Activated naive CD4-positive, alpha-beta T cell treated with anti-CD3 and anti-CD28 coated beads, Interleukin-2, amount 50 U/mL, for 24 hours (primary cell): Measurements from ENCODE around the gene NOA1.
"Not testable (repeated sequence)": the region's sequence is repeated elsewhere in the genome, so short reads cannot be mapped to it uniquely, and the experiment has no call there.

Experiments used
- H3K27ac Mint-ChIP-seq: one replicate; pipeline ENCODE4 v1.8.0; 2021; ENCODE audit warnings: mild to moderate bottlenecking, mixed read lengths
- H3K27me3 Mint-ChIP-seq: one replicate; pipeline ENCODE4 v1.8.0; 2021; ENCODE audit warnings: mixed read lengths
- H3K36me3 Mint-ChIP-seq: one replicate; pipeline ENCODE4 v1.8.0; 2021; ENCODE audit warnings: mixed read lengths
- H3K4me1 Mint-ChIP-seq: one replicate; pipeline ENCODE4 v1.8.0; 2021; ENCODE audit warnings: mixed read lengths
- H3K4me3 Mint-ChIP-seq: one replicate; pipeline ENCODE4 v1.8.0; 2021; ENCODE audit warnings: mild to moderate bottlenecking, mixed read lengths
- H3K9me3 Mint-ChIP-seq: one replicate; pipeline ENCODE4 v1.8.0; 2021; ENCODE audit warnings: mixed read lengths

The NOA1 gene

GRCh38 chr4:56927196-56927595, 50.2 kb downstream of the NOA1 start:
- Mint-ChIP-seq H3K36me3 (peaks cover 23% of the 10 kb centered on the region), H3K4me1 (peaks cover 30% of the 10 kb centered on the region), H3K9me3 (no peaks in the 10 kb centered on the region), H3K27ac (no peak overlapping the region), H3K4me3 (no peak overlapping the region), H3K27me3 (no peaks in the 10 kb centered on the region)

- H3K27me3 Mint-ChIP-seq, H3K9me3 Mint-ChIP-seq, H3K27ac Mint-ChIP-seq, H3K4me3 Mint-ChIP-seq, H3K36me3 Mint-ChIP-seq: not testable (repeated sequence)
- peaks cover 62% of the 10 kb centered on the region for H3K4me1 Mint-ChIP-seq
Observed at GRCh38 chr4:56914977-56915376, 62.4 kb downstream of the NOA1 start.

- H3K36me3 Mint-ChIP-seq = peaks cover 9% of the 10 kb centered on the region
- H3K9me3 Mint-ChIP-seq = no peaks in the 10 kb centered on the region
- H3K4me1 Mint-ChIP-seq = peaks cover 65% of the 10 kb centered on the region
- H3K27me3 Mint-ChIP-seq = no peaks in the 10 kb centered on the region
- H3K4me3 Mint-ChIP-seq = no peak overlapping the region
- no peak overlapping the region for H3K27ac Mint-ChIP-seq
Observed at GRCh38 chr4:56914336-56914735, 63.1 kb downstream of the NOA1 start.
